WTC11 (cell line): ENCODE measurements around the gene PRKN.

Experiments used
- CBFB ChIP-seq: sonication (generic); formaldehyde crosslinking; IDR thresholded peaks from 2 replicates; pipeline ENCODE4 v1.8.1; 2022; ENCODE audit warnings: mild to moderate bottlenecking, low read depth, missing genetic modification reagents
- CTCF ChIP-seq: fragments of 200-600 bp; IDR thresholded peaks from 2 replicates; pipeline ENCODE4 v1.8.0; 2022; ENCODE audit warnings: antibody characterized with exemption
- ELF4 ChIP-seq: sonication (generic); formaldehyde crosslinking; IDR thresholded peaks from 2 replicates; pipeline ENCODE4 v1.8.1; 2022; ENCODE audit warnings: low read depth, mild to moderate bottlenecking, moderate library complexity, missing genetic modification reagents
- ZBTB21 ChIP-seq: sonication (generic); formaldehyde crosslinking; IDR thresholded peaks from 2 replicates; pipeline ENCODE4 v1.8.1; 2023; ENCODE audit warnings: mild to moderate bottlenecking, missing genetic modification reagents, borderline replicate concordance
- TF ChIP-seq, protein P1 (sequence below): sonication (generic); formaldehyde crosslinking; IDR thresholded peaks from 2 replicates; pipeline ENCODE4 v1.8.1; 2023; ENCODE audit warnings: mild to moderate bottlenecking, moderate library complexity, missing genetic modification reagents

DNA sequence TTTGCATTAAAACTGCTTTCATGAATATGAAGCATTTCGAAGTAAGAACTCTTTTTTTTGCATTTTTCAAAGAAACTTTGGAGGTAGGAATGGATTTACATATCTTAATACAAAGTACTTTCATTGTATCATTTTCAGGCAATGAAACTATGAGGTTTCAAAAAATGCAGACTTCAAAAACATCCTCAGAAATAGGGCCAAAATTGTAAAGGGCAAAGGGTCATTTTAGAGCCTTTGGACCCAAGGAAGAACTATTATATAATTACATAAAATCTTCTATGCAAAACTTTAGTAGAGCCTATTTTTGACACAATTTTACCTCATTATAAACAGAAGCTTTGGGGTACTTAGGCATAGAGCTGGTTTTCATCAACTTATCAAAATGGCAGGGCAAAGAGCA lies 4.9 kb downstream of the PRKN start:
- no peak for TF ChIP-seq CTCF
- no peak for TF ChIP-seq CBFB
- TF ChIP-seq, protein P1, sequence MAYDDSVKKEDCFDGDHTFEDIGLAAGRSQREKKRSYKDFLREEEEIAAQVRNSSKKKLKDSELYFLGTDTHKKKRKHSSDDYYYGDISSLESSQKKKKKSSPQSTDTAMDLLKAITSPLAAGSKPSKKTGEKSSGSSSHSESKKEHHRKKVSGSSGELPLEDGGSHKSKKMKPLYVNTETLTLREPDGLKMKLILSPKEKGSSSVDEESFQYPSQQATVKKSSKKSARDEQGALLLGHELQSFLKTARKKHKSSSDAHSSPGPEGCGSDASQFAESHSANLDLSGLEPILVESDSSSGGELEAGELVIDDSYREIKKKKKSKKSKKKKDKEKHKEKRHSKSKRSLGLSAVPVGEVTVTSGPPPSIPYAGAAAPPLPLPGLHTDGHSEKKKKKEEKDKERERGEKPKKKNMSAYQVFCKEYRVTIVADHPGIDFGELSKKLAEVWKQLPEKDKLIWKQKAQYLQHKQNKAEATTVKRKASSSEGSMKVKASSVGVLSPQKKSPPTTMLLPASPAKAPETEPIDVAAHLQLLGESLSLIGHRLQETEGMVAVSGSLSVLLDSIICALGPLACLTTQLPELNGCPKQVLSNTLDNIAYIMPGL (CRISPR knock-in tag), result no peak
- TF ChIP-seq ZBTB21, result no peak
- TF ChIP-seq ELF4, result no peak
